WI38 (cell line): ENCODE data around the gene RGS18.

ENCODE experiments used
- H3K4me3 ChIP-seq: 2 replicates; pipeline ENCODE4 v1.5.1; 2011; ENCODE audit warnings: low read depth, mild to moderate bottlenecking, control low read depth, low read length
- TF ChIP-seq, protein P1 (sequence below): IDR thresholded peaks from 2 replicates; pipeline ENCODE4 v1.5.1; 2012; ENCODE audit warnings: low read depth, mild to moderate bottlenecking, control low read depth, low read length

RGS18 gene

DNA sequence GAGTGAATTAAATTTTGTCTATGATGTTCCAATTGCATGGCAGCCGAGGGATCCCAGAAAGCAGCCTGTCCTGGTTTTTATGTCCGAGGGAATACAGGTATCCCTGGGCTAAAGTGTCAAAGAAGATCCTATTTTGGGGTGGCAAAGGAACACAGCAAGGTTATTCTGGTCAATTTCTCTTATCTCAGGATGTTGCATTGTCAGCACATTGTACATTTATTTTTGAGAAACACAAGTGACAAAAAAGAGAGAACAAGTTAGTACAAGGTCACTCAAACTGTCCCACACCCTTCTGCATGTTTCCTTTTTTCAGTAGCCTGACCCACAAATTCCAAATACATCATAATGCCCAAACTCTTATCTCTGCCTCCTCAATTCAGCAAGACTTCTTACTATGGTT lies 17.7 kb downstream of the RGS18 start:
- no peak overlapping the region for H3K4me3 ChIP-seq
- TF ChIP-seq, protein P1, sequence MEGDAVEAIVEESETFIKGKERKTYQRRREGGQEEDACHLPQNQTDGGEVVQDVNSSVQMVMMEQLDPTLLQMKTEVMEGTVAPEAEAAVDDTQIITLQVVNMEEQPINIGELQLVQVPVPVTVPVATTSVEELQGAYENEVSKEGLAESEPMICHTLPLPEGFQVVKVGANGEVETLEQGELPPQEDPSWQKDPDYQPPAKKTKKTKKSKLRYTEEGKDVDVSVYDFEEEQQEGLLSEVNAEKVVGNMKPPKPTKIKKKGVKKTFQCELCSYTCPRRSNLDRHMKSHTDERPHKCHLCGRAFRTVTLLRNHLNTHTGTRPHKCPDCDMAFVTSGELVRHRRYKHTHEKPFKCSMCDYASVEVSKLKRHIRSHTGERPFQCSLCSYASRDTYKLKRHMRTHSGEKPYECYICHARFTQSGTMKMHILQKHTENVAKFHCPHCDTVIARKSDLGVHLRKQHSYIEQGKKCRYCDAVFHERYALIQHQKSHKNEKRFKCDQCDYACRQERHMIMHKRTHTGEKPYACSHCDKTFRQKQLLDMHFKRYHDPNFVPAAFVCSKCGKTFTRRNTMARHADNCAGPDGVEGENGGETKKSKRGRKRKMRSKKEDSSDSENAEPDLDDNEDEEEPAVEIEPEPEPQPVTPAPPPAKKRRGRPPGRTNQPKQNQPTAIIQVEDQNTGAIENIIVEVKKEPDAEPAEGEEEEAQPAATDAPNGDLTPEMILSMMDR: no peak

DNA sequence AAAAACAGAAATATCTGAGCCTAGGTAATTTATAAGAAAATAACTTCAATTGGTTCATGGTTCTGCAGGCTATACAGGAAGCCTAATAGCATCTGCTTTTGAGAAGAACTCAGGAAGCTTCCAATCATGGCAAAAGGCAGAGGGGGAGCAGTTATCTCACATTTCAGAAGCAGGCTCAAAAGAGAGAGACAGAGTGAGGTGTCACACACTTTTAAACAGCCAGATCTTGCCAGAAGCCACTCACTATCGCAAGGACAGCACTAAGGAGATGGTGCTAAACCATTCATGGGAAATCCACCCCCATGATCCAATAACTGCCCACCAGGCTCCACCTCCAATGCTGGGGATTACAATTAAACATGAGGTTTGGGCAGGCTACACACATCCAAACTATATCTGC lies 25.5 kb downstream of the RGS18 start:
- TF ChIP-seq, protein P1: no peak
- H3K4me3 ChIP-seq: no peak overlapping the region

DNA sequence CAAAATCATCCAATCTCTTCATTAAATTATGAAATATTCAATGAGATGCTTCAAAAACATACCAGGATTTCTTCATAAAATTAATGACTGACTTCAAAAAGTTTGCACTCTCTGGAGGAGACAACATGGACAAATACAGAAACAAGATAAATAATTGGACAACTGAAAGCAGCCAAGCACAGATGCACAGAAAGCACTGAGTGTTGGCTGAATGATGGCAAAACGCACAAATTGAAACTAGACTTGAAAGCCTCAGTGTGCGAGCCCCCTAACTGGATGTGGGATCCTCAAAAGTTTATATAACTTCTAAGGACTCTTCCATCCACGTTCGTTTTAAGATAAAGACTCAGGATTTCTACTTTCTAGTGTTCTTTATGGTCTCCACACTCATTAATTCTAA lies 27.9 kb downstream of the RGS18 start:
- TF ChIP-seq, protein P1: no peak

DNA sequence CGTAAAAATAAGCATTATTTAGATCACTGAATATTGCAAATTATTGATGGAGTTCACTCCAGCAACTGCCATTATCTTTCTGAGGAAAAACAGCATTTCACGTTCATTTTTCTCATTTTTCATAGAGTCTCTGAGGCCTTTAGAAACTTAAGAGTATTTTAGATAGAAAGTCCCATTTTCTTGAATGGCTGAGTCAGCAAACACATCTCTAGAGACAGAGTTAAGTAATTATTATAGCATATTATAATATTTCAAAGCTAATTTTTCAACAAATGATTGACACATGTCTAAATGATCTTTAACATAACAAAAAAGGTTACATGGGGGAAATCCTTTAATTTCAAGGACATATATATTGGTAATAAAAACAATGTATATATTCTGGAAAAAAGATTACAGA lies 31.8 kb downstream of the RGS18 start:
- no peak overlapping the region for H3K4me3 ChIP-seq
- TF ChIP-seq, protein P1: no peak

More for the DNA sequence above, 27.9 kb downstream of the RGS18 start:
- H3K4me3 ChIP-seq: peak overlapping the region; percentile 45

DNA sequence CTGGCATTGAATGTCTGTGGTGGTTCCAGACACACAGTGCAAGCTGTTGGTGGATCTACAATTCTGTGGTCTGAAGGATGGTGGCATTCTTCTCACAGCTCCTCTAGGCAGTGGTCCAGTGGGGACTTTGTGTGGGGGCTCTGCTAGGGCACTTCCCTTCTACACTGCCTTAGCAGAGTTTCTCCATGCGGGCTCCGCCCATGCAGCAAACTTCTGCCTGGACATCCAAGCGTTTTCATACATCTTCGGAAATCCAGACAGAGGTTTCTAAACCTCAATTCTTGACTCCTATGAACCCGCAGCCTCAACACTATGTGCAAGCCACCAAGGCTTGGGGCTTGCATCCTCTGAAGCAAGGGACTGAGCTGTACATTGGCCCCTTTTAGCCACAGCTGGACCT lies 43.0 kb downstream of the RGS18 start:
- no peak overlapping the region for H3K4me3 ChIP-seq
- TF ChIP-seq, protein P1: no peak

DNA sequence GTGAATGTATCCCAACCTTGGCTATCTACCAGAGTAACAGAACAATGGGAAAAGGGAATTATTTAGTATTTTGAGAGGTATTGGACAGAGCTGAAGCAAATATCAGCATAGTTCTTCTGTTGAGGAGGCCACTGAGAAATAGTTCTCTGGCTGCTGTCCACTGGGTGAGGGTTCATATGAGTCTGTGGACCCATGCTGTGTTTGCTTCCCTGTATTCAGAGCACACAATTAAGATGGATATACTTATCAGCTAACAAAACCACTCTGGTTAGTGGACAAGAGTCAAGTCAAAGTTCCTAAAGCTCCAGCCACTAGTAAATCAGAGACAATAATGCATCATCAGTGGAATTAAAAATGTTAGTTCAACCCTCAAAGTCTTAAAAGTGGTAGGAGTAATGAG lies 66.1 kb downstream of the RGS18 start:
- no peak overlapping the region for H3K4me3 ChIP-seq
- TF ChIP-seq, protein P1: no peak

DNA sequence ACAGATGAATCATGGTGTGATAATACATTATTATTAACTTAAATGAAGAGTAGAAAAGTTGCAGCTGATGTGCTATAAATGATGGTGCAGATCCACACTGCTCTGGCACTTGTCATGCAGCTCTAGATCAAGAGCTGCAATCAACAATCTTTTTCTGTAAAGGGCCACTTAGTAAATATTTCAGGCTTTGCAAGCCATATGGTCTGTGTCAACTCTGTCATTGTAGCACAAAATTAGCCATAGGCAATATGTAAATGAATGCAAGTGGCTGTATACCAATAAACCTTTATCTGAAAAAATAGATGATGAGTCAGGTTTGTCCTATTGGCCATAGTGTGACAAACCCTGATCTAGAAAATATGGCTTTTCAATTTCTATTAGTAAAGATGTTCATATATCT lies 66.6 kb downstream of the RGS18 start:
- TF ChIP-seq, protein P1: no peak
- no peak overlapping the region for H3K4me3 ChIP-seq
